ENCODE data around the gene IRF4. TPM values are rescaled to one million over a fixed set of nuclear protein-coding genes. Genes with fewer than 3 reads are reported as not detected.

IRF4 gene
- polyA plus RNA-seq, 1 of the 3 experiments (the other 2 are of a cell fraction) = not detected

DNA sequence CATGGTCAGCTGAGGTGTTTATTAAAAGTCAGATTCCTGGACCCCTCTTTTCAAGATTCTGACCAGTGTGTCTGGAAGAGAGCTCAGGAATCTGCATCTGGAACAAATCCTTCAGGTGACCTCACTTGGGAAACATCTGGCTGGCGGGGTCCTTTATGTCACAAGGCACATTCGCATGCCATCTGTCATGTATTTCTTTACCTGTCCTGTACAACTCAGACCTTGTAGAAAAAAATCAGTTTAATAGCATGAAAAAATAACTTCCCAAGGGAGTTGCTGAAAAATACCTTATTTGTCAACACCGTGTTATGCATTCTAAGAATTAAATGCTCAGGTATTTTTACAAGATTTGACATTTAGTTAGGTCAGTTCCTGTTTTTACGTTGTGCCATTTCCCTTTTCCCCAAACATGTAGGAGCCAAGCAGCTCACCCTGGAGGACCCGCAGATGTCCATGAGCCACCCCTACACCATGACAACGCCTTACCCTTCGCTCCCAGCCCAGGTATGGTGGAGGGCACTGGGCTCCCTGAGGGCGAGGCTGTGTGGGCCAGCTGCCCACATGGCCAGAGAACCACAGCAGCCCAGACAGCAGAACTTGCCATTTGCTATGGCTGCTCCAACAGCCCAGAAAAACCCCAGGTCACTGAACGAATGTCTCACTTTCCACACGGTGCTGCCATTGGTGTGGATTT lies 4.0 kb downstream of the IRF4 start (continued):
- TF ChIP-seq GABPA (IDR thresholded peaks at IDR 0.05; ENCODE audit: low read depth) = no peak
- no peak for TF ChIP-seq RCOR1 (IDR thresholded peaks at IDR 0.05; ENCODE audit: low read length)
- no peak for TF ChIP-seq ELF1 (IDR thresholded peaks at IDR 0.05)
- no peak for TF ChIP-seq NFIC (IDR thresholded peaks at IDR 0.05; ENCODE audit: borderline replicate concordance)
- TF ChIP-seq RFX5 (IDR thresholded peaks at IDR 0.05; ENCODE audit: low read length) = no peak

GRCh38 chr6:396126-396520 lies 4.6 kb downstream of the IRF4 start:
- ChIA-PET POLR2A (no interaction called here), CTCF (no interaction called here)
- Histone ChIP-seq H3K9me3 (no peaks in the 10 kb centered on the region), H3K79me2 (ENCODE audit: insufficient read depth) (no peaks in the 10 kb centered on the region), H3K27me3 (ENCODE audit: insufficient read depth) (peaks cover 84% of the 10 kb centered on the region), H3K4me3 (ENCODE audit: low read depth in 2 of 2, low read length in 1 of 2) (no peak overlapping the region), H2AFZ (ENCODE audit: low read depth) (no peak overlapping the region), H3K9ac (no peak overlapping the region), H4K20me1 (ENCODE audit: insufficient read depth) (no peaks in the 10 kb centered on the region), H3K4me2 (no peak overlapping the region), H3K4me1 (ENCODE audit: control insufficient read depth in 1 of 2, insufficient read depth in 2 of 2, low read depth in 1 of 2, low read length in 1 of 2) (no peaks in the 10 kb centered on the region), H3K27ac (ENCODE audit: low read depth in 2 of 2, low read length in 1 of 2) (no peak overlapping the region), H3K9me2 (no peaks in the 10 kb centered on the region), H3K36me3 (replicated peaks in 1 of 2; ENCODE audit: control insufficient read depth in 1 of 2, insufficient read depth in 2 of 2, low read length in 1 of 2) (no peaks in the 10 kb centered on the region), H3F3A (replicated peaks; ENCODE audit: insufficient read depth) (no peaks in the 10 kb centered on the region)
- TF ChIP-seq POLR2AphosphoS5 (IDR thresholded peaks at IDR 0.05; ENCODE audit: low read depth, low read length) = no peak
- TF ChIP-seq EZH2phosphoT487 (IDR thresholded peaks at IDR 0.05; ENCODE audit: borderline replicate concordance, low read depth) = no peak
- no peak for DNase-seq
- 5% methylated on average over 6 of the region's 6 CpGs for WGBS (ENCODE audit: low lambda C conversion rate)

- POLR2A ChIA-PET = no interaction called here
- no peak overlapping the region for H3K4me2 ChIP-seq
- H3K27me3 ChIP-seq (ENCODE audit: insufficient read depth) = peaks cover 85% of the 10 kb centered on the region
- H2AFZ ChIP-seq (ENCODE audit: low read depth) = no peak overlapping the region
- H3K9me3 ChIP-seq = no peaks in the 10 kb centered on the region
- no peak overlapping the region for H3K27ac ChIP-seq (ENCODE audit: low read depth in 2 of 2, low read length in 1 of 2)
- no peak for DNase-seq
- no peak overlapping the region for H3K4me3 ChIP-seq (ENCODE audit: low read depth in 2 of 2, low read length in 1 of 2)
- CTCF ChIA-PET = interaction anchor here (1.8 kb wide), 1 partner anchor 12 kb away, joined by 8 read pairs; no protein-coding TSS in a partner anchor
- no peaks in the 10 kb centered on the region for H3K9me2 ChIP-seq
- no peaks in the 10 kb centered on the region for H3K36me3 ChIP-seq (replicated peaks in 1 of 2; ENCODE audit: control insufficient read depth in 1 of 2, insufficient read depth in 2 of 2, low read length in 1 of 2)
- no peaks in the 10 kb centered on the region for H3K4me1 ChIP-seq (ENCODE audit: control insufficient read depth in 1 of 2, insufficient read depth in 2 of 2, low read depth in 1 of 2, low read length in 1 of 2)
- no peak overlapping the region for H3K9ac ChIP-seq
- H3F3A ChIP-seq (replicated peaks; ENCODE audit: insufficient read depth) = no peaks in the 10 kb centered on the region
- TF ChIP-seq SMC3 (IDR thresholded peaks at IDR 0.05; ENCODE audit: low read depth, low read length) (no peak), TAF1 (IDR thresholded peaks at IDR 0.05; ENCODE audit: borderline replicate concordance, low read depth, low read length) (no peak), FOXM1 (IDR thresholded peaks at IDR 0.05; ENCODE audit: low read depth) (no peak), MXI1 (IDR thresholded peaks at IDR 0.05; ENCODE audit: low read depth, low read length) (no peak), JUND (IDR thresholded peaks at IDR 0.05) (no peak)
- WGBS (ENCODE audit: low lambda C conversion rate) = 0% methylated on average over 8 of the region's 13 CpGs
- H3K79me2 ChIP-seq (ENCODE audit: insufficient read depth) = no peaks in the 10 kb centered on the region
- H4K20me1 ChIP-seq (ENCODE audit: insufficient read depth) = no peaks in the 10 kb centered on the region
These were observed 5.5 kb downstream of the IRF4 start for GRCh38 chr6:397056-397455.

- peaks cover 85% of the 10 kb centered on the region for H3K27me3 ChIP-seq (ENCODE audit: insufficient read depth)
- H3K36me3 ChIP-seq (replicated peaks in 1 of 2; ENCODE audit: control insufficient read depth in 1 of 2, insufficient read depth in 2 of 2, low read length in 1 of 2) = no peaks in the 10 kb centered on the region
- POLR2A ChIA-PET = no interaction called here
- no peaks in the 10 kb centered on the region for H4K20me1 ChIP-seq (ENCODE audit: insufficient read depth)
- H3K9me3 ChIP-seq = no peaks in the 10 kb centered on the region
- H3K27ac ChIP-seq (ENCODE audit: low read depth in 2 of 2, low read length in 1 of 2) = no peak overlapping the region
- no peak overlapping the region for H3K4me3 ChIP-seq (ENCODE audit: low read depth in 2 of 2, low read length in 1 of 2)
- no peaks in the 10 kb centered on the region for H3K4me1 ChIP-seq (ENCODE audit: control insufficient read depth in 1 of 2, insufficient read depth in 2 of 2, low read depth in 1 of 2, low read length in 1 of 2)
- no peaks in the 10 kb centered on the region for H3K9me2 ChIP-seq
- CTCF ChIA-PET = interaction anchor here (0.6 to 1.8 kb wide), 2 partner anchors 12 to 228 kb away, joined by 3 to 8 read pairs; no protein-coding TSS in a partner anchor
- H3F3A ChIP-seq (replicated peaks; ENCODE audit: insufficient read depth) = no peaks in the 10 kb centered on the region
- 3% methylated on average over 5 of the region's 5 CpGs for WGBS (ENCODE audit: low lambda C conversion rate)
- H3K4me2 ChIP-seq = no peak overlapping the region
- H2AFZ ChIP-seq (ENCODE audit: low read depth) = no peak overlapping the region
- no peak for DNase-seq
- H3K79me2 ChIP-seq (ENCODE audit: insufficient read depth) = no peaks in the 10 kb centered on the region
- no peak overlapping the region for H3K9ac ChIP-seq
- no peak for TF ChIP-seq RXRA (IDR thresholded peaks at IDR 0.05; ENCODE audit: borderline replicate concordance, low read depth)
- TF ChIP-seq YY1 (IDR thresholded peaks at IDR 0.05; ENCODE audit: low read depth) = no peak
- no peak for TF ChIP-seq NRF1 (IDR thresholded peaks at IDR 0.05; ENCODE audit: low read depth, low read length)
- TF ChIP-seq SMC3 (IDR thresholded peaks at IDR 0.05; ENCODE audit: low read depth, low read length) = no peak
- no peak for TF ChIP-seq EZH2phosphoT487 (IDR thresholded peaks at IDR 0.05; ENCODE audit: borderline replicate concordance, low read depth)
- TF ChIP-seq, protein P1, sequence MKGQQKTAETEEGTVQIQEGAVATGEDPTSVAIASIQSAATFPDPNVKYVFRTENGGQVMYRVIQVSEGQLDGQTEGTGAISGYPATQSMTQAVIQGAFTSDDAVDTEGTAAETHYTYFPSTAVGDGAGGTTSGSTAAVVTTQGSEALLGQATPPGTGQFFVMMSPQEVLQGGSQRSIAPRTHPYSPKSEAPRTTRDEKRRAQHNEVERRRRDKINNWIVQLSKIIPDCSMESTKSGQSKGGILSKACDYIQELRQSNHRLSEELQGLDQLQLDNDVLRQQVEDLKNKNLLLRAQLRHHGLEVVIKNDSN (IDR thresholded peaks at IDR 0.05; ENCODE audit: borderline replicate concordance, low read depth) = no peak
- TF ChIP-seq TEAD4 (IDR thresholded peaks at IDR 0.05; ENCODE audit: borderline replicate concordance, insufficient read depth) = no peak
- no peak for TF ChIP-seq MXI1 (IDR thresholded peaks at IDR 0.05; ENCODE audit: low read depth, low read length)
- TF ChIP-seq, protein P2, sequence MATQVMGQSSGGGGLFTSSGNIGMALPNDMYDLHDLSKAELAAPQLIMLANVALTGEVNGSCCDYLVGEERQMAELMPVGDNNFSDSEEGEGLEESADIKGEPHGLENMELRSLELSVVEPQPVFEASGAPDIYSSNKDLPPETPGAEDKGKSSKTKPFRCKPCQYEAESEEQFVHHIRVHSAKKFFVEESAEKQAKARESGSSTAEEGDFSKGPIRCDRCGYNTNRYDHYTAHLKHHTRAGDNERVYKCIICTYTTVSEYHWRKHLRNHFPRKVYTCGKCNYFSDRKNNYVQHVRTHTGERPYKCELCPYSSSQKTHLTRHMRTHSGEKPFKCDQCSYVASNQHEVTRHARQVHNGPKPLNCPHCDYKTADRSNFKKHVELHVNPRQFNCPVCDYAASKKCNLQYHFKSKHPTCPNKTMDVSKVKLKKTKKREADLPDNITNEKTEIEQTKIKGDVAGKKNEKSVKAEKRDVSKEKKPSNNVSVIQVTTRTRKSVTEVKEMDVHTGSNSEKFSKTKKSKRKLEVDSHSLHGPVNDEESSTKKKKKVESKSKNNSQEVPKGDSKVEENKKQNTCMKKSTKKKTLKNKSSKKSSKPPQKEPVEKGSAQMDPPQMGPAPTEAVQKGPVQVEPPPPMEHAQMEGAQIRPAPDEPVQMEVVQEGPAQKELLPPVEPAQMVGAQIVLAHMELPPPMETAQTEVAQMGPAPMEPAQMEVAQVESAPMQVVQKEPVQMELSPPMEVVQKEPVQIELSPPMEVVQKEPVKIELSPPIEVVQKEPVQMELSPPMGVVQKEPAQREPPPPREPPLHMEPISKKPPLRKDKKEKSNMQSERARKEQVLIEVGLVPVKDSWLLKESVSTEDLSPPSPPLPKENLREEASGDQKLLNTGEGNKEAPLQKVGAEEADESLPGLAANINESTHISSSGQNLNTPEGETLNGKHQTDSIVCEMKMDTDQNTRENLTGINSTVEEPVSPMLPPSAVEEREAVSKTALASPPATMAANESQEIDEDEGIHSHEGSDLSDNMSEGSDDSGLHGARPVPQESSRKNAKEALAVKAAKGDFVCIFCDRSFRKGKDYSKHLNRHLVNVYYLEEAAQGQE (IDR thresholded peaks at IDR 0.05; ENCODE audit: low read depth, low read length) = no peak
These were observed 6.1 kb downstream of the IRF4 start for GRCh38 chr6:397604-398003.

All from SK-N-SH (cell line).